Measurements from ENCODE around the gene C10orf62. TPM values are rescaled to one million over a fixed set of nuclear protein-coding genes. Genes with fewer than 3 reads are reported as not detected.

The C10orf62 gene
- total and polyA plus RNA-seq, 3 donors from 2014 or later = 108 to 373 (median 304) TPM

- no peak overlapping the region for H3K27ac ChIP-seq
Observed at GRCh38 chr10:97546456-97547270, 42.9 kb upstream of the C10orf62 start.

GRCh38 chr10:97547271-97547600, 42.3 kb upstream of the C10orf62 start:
- Histone ChIP-seq H3K4me3 (no peak overlapping the region), H3K27ac (no peak overlapping the region), H3K27me3 (no peaks in the 10 kb centered on the region), H3K36me3 (ENCODE audit: low read depth, missing control alignments) (no peaks in the 10 kb centered on the region), H3K9me3 (no peaks in the 10 kb centered on the region), H3K4me1 (peaks cover 48% of the 10 kb centered on the region)
- 40 to 79% methylated on average over 4 of the region's 4 CpGs for WGBS, 2 donors
- intact Hi-C loops (cut with DNase I; ENCODE audit: low total_unique reads) = loop anchor here (10.0 kb wide), 1 partner anchor 82 kb away; no protein-coding TSS in a partner anchor
- TF ChIP-seq CTCF (IDR thresholded peaks at IDR 0.05) = no peak
- TF ChIP-seq POLR2A (IDR thresholded peaks at IDR 0.05) = no peak
- DNase-seq = no peak

More at GRCh38 chr10:97546456-97547270, 42.9 kb upstream of the C10orf62 start:
- intact Hi-C loops (cut with DNase I; ENCODE audit: low total_unique reads) = loop anchor here (10.0 kb wide), 1 partner anchor 82 kb away; no protein-coding TSS in a partner anchor
- DNase-seq = no peak
- TF ChIP-seq CTCF (IDR thresholded peaks at IDR 0.05) (no peak), POLR2A (IDR thresholded peaks at IDR 0.05) (no peak)
- Histone ChIP-seq H3K4me3 (no peak overlapping the region), H3K9me3 (no peaks in the 10 kb centered on the region), H3K36me3 (ENCODE audit: low read depth, missing control alignments) (no peaks in the 10 kb centered on the region), H3K27me3 (no peaks in the 10 kb centered on the region), H3K4me1 (peaks cover 53% of the 10 kb centered on the region)
- 73 to 84% methylated on average over 18 of the region's 18 CpGs for WGBS, 2 donors

- peaks cover 41% of the 10 kb centered on the region for H3K4me1 ChIP-seq
- no peak overlapping the region for H3K4me3 ChIP-seq
- H3K36me3 ChIP-seq (ENCODE audit: low read depth, missing control alignments) = no peaks in the 10 kb centered on the region
- H3K27me3 ChIP-seq = no peaks in the 10 kb centered on the region
- intact Hi-C loops (cut with DNase I; ENCODE audit: low total_unique reads) = loop anchor here (10.0 kb wide), 1 partner anchor 83 kb away; no protein-coding TSS in a partner anchor
- WGBS, 2 donors = 45 to 53% methylated on average over 4 of the region's 4 CpGs
- DNase-seq = no peak
- no peak overlapping the region for H3K27ac ChIP-seq
- no peak for TF ChIP-seq CTCF (IDR thresholded peaks at IDR 0.05)
- no peak for TF ChIP-seq POLR2A (IDR thresholded peaks at IDR 0.05)
- no peaks in the 10 kb centered on the region for H3K9me3 ChIP-seq
Observed at GRCh38 chr10:97547962-97548361, 41.6 kb upstream of the C10orf62 start.

- Histone ChIP-seq H3K27ac (peak overlapping the region in 1 of 2 donors; percentile 83), H3K27me3 (no peaks in the 10 kb centered on the region), H3K4me3 (no peak overlapping the region), H3K4me1 (peaks cover 43% of the 10 kb centered on the region), H3K36me3 (ENCODE audit: low read depth, missing control alignments) (no peaks in the 10 kb centered on the region), H3K9me3 (no peaks in the 10 kb centered on the region)
- TF ChIP-seq POLR2A (IDR thresholded peaks at IDR 0.05) = no peak
- WGBS, 2 donors = 65 to 75% methylated on average over 13 of the region's 13 CpGs
- no peak for DNase-seq
- intact Hi-C loops (cut with DNase I; ENCODE audit: low total_unique reads) = loop anchor here (10.0 kb wide), 1 partner anchor 84 kb away; no protein-coding TSS in a partner anchor
Observed at GRCh38 chr10:97548828-97549455, 40.6 kb upstream of the C10orf62 start.

- no peak overlapping the region for H3K4me3 ChIP-seq
- peak overlapping the region; percentile 64 to 83 for H3K27ac ChIP-seq
- DNase-seq = peak; percentile 54
- TF ChIP-seq POLR2A (IDR thresholded peaks at IDR 0.05) (no peak), CTCF (IDR thresholded peaks at IDR 0.05) (no peak)
- H3K4me1 ChIP-seq = peaks cover 40% of the 10 kb centered on the region
- whole genome bisulfite sequencing, 2 donors = 42 to 53% methylated on average over 6 to 13 of the region's 13 CpGs
- intact Hi-C loops (cut with DNase I; ENCODE audit: low total_unique reads) = loop anchor here (10.0 kb wide), 1 partner anchor 85 kb away; no protein-coding TSS in a partner anchor
- H3K36me3 ChIP-seq (ENCODE audit: low read depth, missing control alignments) = no peaks in the 10 kb centered on the region
- no peaks in the 10 kb centered on the region for H3K9me3 ChIP-seq
- no peaks in the 10 kb centered on the region for H3K27me3 ChIP-seq
Observed at GRCh38 chr10:97549587-97550322, 39.8 kb upstream of the C10orf62 start.
